Mesodermal cell (in vitro differentiated cells): Measurements from ENCODE around the gene METAP1.
"Not testable (repeated sequence)": the region's sequence is repeated elsewhere in the genome, so short reads cannot be mapped to it uniquely, and the experiment has no call there.

Source experiments
- H3K27ac ChIP-seq: 2 replicates; pipeline ENCODE4 v1.7.0; 2013; ENCODE audit warnings: mild to moderate bottlenecking, low read depth, low read length, moderate library complexity; ENCODE audit not compliant: severe bottlenecking
- H3K36me3 ChIP-seq: 2 replicates; pipeline ENCODE4 v1.7.1; 2013; ENCODE audit warnings: mild to moderate bottlenecking, low read length, moderate library complexity; ENCODE audit not compliant: control insufficient read depth, insufficient read depth
- H3K4me1 ChIP-seq: one replicate; pipeline ENCODE4 v1.7.1; 2013; ENCODE audit warnings: mild to moderate bottlenecking, low read length; ENCODE audit not compliant: insufficient read depth, control insufficient read depth, poor library complexity, severe bottlenecking
- H3K4me3 ChIP-seq: 2 replicates; pipeline ENCODE4 v1.7.0; 2013; ENCODE audit warnings: low read length, control low read depth, mild to moderate bottlenecking; ENCODE audit not compliant: insufficient read depth, poor library complexity, severe bottlenecking; ENCODE audit errors: extremely low read depth
- H3K9me3 ChIP-seq: 2 replicates; pipeline ENCODE4 v1.7.1; 2013; ENCODE audit warnings: mild to moderate bottlenecking, low read length, moderate library complexity; ENCODE audit not compliant: control insufficient read depth
- WGBS, 2 experiments: methylation state at CpG; one replicate each; pipeline ENCODE4 v1.1.5; 2013; ENCODE audit warnings: missing lambda C conversion rate in 2 of 2; ENCODE audit not compliant: insufficient coverage in 2 of 2; 5-methylcytosine and 5-hydroxymethylcytosine counted together

Gene METAP1

DNA sequence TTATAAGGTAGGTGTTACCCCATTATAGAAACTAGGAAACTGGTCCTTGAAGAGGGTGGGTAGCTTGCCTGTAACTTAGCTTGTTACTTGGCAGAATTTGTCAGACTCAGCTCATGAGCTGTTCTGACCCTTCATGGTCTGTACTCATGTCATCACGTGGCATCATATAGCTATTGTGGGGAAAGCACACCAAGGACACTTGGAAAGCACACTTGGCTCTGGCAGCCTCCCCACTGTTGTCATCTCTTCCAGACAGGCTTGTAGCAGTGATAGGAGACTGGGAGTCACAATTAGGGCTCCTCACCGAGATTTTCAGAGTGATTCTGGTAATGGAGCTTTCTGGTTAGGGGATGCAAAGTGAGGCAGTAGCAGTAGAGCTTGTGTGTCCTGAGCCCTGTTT is 62.7 kb downstream of the METAP1 start:
- Histone ChIP-seq H3K27ac (no peak overlapping the region), H3K4me3 (no peak overlapping the region), H3K9me3 (no peaks in the 10 kb centered on the region), H3K4me1 (peaks cover 30% of the 10 kb centered on the region), H3K36me3 (peaks cover 55% of the 10 kb centered on the region)
- WGBS, 2 experiments: 83 to 92% methylated on average over 1 of the region's 2 CpGs

DNA sequence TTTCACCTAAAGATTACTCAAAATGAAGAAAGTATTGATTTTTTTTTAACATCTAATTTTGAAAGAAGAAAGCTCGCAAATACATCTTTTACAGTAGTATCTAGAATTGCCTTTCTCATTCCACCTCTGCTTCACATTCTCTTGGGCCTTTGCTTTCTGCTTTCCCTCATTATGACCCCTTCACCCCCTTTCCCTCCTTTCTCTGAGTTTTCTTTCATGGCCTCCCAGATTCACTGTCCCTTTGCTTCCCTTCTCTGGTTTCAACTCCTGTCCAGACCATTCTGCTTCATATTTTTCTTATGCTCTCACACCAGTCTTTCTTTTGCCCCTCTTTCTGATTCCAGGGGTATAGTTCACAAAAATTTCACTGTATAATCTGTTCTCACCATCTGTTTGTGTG is 64.0 kb downstream of the METAP1 start:
- Histone ChIP-seq H3K27ac (peak overlapping the region; percentile 89), H3K36me3 (peaks cover 54% of the 10 kb centered on the region), H3K9me3 (no peaks in the 10 kb centered on the region), H3K4me1 (peaks cover 30% of the 10 kb centered on the region), H3K4me3 (no peak overlapping the region)
- 80 to 100% methylated on average over 1 of the region's 1 CpG for WGBS, 2 experiments

DNA sequence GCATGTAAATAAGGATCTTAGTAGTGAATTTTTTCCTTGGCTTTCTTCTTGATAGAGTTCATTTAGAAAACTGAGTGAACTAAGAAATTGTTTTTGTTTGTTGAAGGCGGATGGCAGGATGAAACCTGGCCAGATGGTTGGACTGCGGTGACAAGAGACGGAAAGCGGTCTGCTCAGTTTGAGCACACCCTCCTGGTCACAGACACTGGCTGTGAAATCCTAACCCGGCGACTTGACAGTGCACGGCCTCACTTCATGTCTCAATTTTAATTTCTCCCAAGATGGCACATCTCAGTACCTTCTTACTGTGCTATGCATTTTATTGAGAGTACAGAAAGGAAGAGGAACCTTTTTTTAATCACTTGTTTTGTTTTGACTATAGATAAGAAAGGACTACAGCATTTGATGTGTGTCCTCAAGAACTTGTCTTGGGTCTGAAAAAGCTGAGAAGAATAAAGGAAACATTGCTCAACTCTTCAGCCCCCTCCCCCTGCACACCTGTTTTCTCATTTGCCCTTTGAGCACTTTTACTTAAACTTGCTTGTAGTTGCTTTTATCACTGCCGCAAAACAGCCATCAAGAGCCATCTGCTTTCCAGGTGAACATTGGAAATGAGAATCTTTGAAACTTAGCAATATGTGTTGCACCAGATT is 65.7 kb downstream of the METAP1 start:
- Histone ChIP-seq H3K9me3 (no peaks in the 10 kb centered on the region), H3K4me1 (peaks cover 30% of the 10 kb centered on the region), H3K36me3 (peaks cover 49% of the 10 kb centered on the region), H3K27ac (peak overlapping the region; percentile 77), H3K4me3 (no peak overlapping the region)
- 93 to 95% methylated on average over 4 of the region's 8 CpGs for WGBS, 2 experiments

DNA sequence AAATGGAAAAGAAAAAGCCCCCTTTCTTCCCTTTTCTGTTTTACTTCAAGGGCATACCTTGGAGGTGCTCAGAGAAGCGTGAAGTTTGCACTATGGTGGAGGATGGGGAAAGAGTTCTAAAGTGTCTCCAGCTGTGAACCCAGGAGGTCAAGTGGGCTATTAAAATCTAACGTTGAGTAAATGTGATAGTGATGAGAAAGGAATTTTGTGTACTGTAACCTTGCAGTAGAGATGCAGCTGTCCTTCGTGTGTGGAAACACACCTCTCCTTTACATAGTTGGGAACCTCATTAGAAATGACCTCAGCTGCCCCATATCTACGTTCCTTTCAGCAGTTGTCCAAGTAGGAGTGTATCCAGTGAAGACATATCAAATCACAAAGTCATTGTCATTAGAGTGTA is 66.6 kb downstream of the METAP1 start:
- no peak overlapping the region for H3K27ac ChIP-seq

DNA sequence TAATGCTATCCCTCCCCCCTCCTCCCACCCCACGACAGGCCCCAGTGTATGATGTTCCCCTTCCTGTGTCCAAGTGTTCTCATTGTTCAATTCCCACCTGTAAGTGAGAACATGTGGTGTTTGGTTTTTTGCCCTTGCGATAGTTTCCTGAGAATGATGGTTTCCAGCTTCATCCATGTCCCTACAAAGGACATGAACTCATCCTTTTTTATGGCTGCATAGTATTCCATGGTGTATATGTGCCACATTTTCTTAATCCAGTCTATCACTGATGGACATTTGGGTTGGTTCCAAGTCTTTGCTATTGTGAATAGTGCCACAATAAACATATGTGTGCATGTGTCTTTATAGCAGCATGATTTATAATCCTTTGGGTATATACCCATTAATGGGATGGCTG is 70.0 kb downstream of the METAP1 start:
- Histone ChIP-seq H3K36me3 (peaks cover 51% of the 10 kb centered on the region), H3K4me1 (peaks cover 13% of the 10 kb centered on the region)
- H3K27ac ChIP-seq, H3K9me3 ChIP-seq, H3K4me3 ChIP-seq: not testable (repeated sequence)
- no CpG with 5 or more reads among the region's 2 CpGs for WGBS, 2 experiments

More for the DNA sequence above, 66.6 kb downstream of the METAP1 start:
- 71 to 100% methylated on average over 1 to 3 of the region's 4 CpGs for WGBS, 2 experiments
- Histone ChIP-seq H3K36me3 (peaks cover 57% of the 10 kb centered on the region), H3K4me1 (peaks cover 30% of the 10 kb centered on the region), H3K9me3 (no peaks in the 10 kb centered on the region), H3K4me3 (no peak overlapping the region)

DNA sequence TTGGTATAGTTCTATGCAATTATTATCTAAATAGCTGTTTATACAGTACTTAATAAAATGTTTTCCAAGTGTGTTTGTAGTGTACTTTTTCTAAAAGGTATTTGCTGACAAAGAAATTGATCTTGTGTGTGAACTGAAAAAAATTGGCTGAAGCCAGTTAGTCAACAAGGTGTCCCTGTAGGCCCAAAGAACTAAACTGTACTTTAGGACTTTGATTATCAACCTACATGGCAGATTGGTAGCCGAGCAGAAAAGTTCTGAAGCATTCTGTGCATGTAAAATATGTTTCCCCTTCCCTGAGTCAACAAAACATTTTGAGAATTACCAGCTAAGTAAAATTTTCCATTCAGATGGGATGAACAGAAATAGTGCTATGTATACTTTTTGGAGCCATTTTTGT is 72.1 kb downstream of the METAP1 start:
- H3K9me3 ChIP-seq: no peaks in the 10 kb centered on the region
- peak overlapping the region; percentile 34 for H3K27ac ChIP-seq
- H3K36me3 ChIP-seq: peaks cover 52% of the 10 kb centered on the region
- no peaks in the 10 kb centered on the region for H3K4me1 ChIP-seq
- 88% methylated on average over 1 of the region's 1 CpG; no CpG with 5 or more reads in 1 of the 2 experiments for WGBS, 2 experiments
- no peak overlapping the region for H3K4me3 ChIP-seq

DNA sequence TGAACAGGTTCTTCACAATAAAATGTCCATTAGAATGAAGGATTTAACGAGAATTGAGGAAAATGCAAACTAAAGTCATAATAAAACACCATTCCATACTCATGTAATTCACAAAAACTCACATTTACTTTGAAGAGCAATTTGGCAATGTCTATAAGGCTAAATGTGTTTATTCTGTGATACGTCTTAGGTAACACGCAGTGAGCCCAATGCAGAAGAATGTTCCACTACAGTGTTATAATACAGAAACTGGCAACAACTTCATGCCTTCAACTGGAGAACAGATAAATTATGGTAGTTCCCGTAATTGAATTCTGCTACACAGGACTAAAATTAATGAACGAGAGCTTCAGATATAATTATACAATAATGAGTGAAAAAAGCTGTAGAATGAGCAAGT is 75.6 kb downstream of the METAP1 start:
- 100% methylated on average over 2 of the region's 5 CpGs; no CpG with 5 or more reads in 1 of the 2 experiments for WGBS, 2 experiments
- Histone ChIP-seq H3K4me1 (no peaks in the 10 kb centered on the region), H3K9me3 (no peaks in the 10 kb centered on the region), H3K36me3 (peaks cover 77% of the 10 kb centered on the region), H3K4me3 (no peak overlapping the region), H3K27ac (no peak overlapping the region)

DNA sequence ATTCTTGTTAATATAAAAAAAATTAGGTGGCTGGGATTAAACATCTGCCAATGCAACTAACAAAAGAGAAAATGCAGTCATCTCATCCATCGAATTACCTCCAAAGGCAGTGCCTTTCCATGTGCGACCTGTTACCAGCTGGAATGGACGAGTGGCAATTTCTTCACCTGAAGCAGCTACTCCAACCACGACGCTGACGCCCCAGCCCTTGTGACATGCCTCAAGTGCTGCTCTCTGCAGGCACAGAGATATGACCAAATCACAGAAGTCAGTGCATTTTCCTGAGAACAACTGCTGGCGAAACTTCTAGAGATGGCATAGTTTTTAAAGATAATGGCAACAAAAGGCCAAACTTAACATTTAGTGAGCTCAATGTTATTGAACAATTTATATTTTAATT is 79.3 kb downstream of the METAP1 start:
- Histone ChIP-seq H3K4me3 (no peak overlapping the region), H3K36me3 (peaks cover 91% of the 10 kb centered on the region), H3K9me3 (no peaks in the 10 kb centered on the region)

DNA sequence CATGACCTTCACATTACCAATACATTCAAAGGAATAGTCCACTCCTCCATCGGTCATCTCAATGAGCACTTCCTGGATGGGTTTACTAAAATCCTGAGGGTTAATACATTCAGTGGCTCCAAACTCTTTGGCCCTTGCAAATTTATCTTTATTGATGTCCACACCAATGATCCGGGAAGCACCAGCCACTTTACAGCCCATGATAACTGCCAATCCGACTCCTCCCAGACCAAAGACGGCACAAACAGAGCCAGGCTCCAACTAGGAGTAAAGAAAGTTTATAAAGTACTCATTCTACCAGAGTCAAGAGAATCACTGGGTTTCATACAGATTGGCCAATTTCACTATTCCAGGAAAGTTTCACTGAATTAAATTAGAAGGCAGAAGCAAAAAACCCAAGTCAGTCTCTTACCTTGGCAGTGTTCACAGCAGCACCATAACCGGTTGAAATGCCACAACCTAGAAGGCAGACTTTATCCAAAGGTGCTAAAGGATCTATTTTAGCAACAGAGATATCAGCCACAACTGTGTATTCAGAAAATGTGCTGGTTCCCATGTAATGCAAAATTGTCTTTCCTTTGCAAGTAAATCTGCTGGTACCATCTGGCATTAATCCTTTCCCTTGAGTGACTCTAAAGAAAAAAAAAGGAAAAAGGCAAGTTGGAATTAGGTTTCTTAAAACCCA is 80.9 kb downstream of the METAP1 start:
- WGBS, 2 experiments: 90 to 100% methylated on average over 2 of the region's 5 CpGs
- Histone ChIP-seq H3K36me3 (peaks cover 97% of the 10 kb centered on the region), H3K9me3 (no peaks in the 10 kb centered on the region), H3K4me1 (no peaks in the 10 kb centered on the region), H3K27ac (no peak overlapping the region), H3K4me3 (no peak overlapping the region)

More for the DNA sequence above, 79.3 kb downstream of the METAP1 start:
- Histone ChIP-seq H3K27ac (no peak overlapping the region), H3K4me1 (no peaks in the 10 kb centered on the region)
- WGBS, 2 experiments: 85 to 91% methylated on average over 6 of the region's 7 CpGs

DNA sequence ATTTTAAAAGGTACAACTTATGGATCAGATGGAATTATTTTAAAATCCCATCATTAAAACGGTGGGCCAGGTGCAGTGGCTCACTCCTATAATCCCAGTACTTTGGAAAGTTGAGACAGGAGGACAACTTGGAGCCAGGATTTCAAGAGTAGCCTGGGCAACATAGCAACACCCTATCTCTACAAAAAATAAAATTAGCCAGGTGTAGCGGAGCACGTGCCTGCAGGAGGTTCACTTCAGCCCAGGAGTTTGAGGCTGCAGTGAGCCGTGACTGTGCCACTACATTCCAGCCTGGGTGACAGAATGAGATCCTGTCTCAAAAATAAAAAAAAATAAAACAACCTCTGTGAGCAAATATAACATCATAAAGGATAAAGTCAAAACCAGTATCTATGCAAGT is 81.7 kb downstream of the METAP1 start:
- Histone ChIP-seq H3K27ac (no peak overlapping the region), H3K36me3 (peaks cover 97% of the 10 kb centered on the region), H3K9me3 (no peaks in the 10 kb centered on the region), H3K4me1 (no peaks in the 10 kb centered on the region), H3K4me3 (no peak overlapping the region)
- 96 to 100% methylated on average over 3 to 4 of the region's 4 CpGs for WGBS, 2 experiments

DNA sequence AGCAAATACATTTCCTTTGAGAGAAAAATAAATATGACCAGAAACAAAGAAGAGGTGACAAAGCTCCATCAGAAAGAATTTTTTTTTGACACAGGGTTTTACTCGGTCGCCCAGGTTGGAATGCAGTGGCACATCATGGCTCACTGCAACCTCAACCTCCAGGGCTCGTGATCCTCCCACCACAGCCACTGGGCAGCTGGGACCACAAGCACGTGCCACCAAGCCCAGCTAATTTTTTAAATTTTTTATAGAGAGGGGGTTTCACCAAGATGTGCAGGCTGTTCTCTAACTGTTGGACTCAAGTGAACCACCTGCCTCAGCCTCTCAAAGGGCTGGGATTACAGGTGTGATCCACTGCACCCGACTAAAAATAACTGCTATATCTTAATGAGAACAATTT is 82.8 kb downstream of the METAP1 start:
- no peaks in the 10 kb centered on the region for H3K4me1 ChIP-seq
- H3K9me3 ChIP-seq: no peaks in the 10 kb centered on the region
- WGBS, 2 experiments: 95 to 100% methylated on average over 2 to 3 of the region's 5 CpGs
- peaks cover 98% of the 10 kb centered on the region for H3K36me3 ChIP-seq
- no peak overlapping the region for H3K4me3 ChIP-seq
- H3K27ac ChIP-seq: no peak overlapping the region
